PC-9 (cell line): ENCODE results near the gene PARM1. TPM values are rescaled to one million over a fixed set of nuclear protein-coding genes. Genes with fewer than 3 reads are reported as not detected.

ENCODE experiments used
- BruUV-seq: library from RNA; stranded (reverse); fragments of 400-500 nt; replicated peaks from 2 replicates; lab custom pipeline; 2021; lab: Mats Ljungman, UMichigan
- CTCF ChIA-PET: fragments of 300-600 bp; sonication (Branson Sonifier 250); formaldehyde crosslinking; loops from one replicate; lab custom pipeline; 2022; ENCODE audit warnings: antibody characterized with exemption; lab: Charles Lee
- POLR2A ChIA-PET: fragments of 300-600 bp; sonication (Branson Sonifier 250); formaldehyde crosslinking; loops from one replicate; lab custom pipeline; 2022; ENCODE audit warnings: antibody characterized with exemption; ENCODE audit not compliant: unreplicated experiment; lab: Charles Lee
- DNase-seq, 2 experiments: peaks; one replicate each; pipeline versions ENCODE4 v3.0.0 to v3.0.0-alpha.2; 2015 to 2022; ENCODE audit warnings: mixed read lengths in 1 of 2
- H2AFZ ChIP-seq: fragments of 200-600 bp; sonication (generic); 2 replicates; pipeline ENCODE4 v1.8.1; 2017; ENCODE audit warnings: antibody characterized with exemption
- H3F3A ChIP-seq: fragments of 200-600 bp; sonication (generic); 2 replicates; pipeline ENCODE4 v1.8.1; 2017; ENCODE audit warnings: antibody characterized with exemption, mild to moderate bottlenecking, low read depth; ENCODE audit not compliant: insufficient read depth
- H3K27ac ChIP-seq: fragments of 200-600 bp; sonication (generic); 2 replicates; pipeline ENCODE4 v1.6.1; 2016; ENCODE audit warnings: mixed run types
- H3K27me3 ChIP-seq: fragments of 200-600 bp; sonication (generic); 2 replicates; pipeline ENCODE4 v1.6.1; 2016; ENCODE audit warnings: low read depth, mixed run types; ENCODE audit not compliant: insufficient read depth
- H3K36me3 ChIP-seq: fragments of 200-600 bp; sonication (generic); 2 replicates; pipeline ENCODE4 v1.6.1; 2016; ENCODE audit warnings: low read depth, mixed run types
- H3K4me1 ChIP-seq: fragments of 200-600 bp; sonication (generic); replicated peaks from 2 replicates; pipeline ENCODE4 v1.6.1; 2016; ENCODE audit warnings: mixed run types; ENCODE audit not compliant: insufficient read depth
- H3K4me2 ChIP-seq: fragments of 200-600 bp; sonication (generic); 2 replicates; pipeline ENCODE4 v1.6.1; 2017; ENCODE audit warnings: mixed run types
- H3K4me3 ChIP-seq: fragments of 200-600 bp; sonication (generic); 2 replicates; pipeline ENCODE4 v1.6.1; 2016; ENCODE audit warnings: mixed run types
- H3K79me2 ChIP-seq: fragments of 200-600 bp; sonication (generic); 2 replicates; pipeline ENCODE4 v1.6.1; 2017; ENCODE audit warnings: low read depth, mixed run types
- H3K9me2 ChIP-seq: fragments of 200-600 bp; sonication (generic); 2 replicates; pipeline ENCODE4 v1.8.1; 2017; ENCODE audit warnings: mild to moderate bottlenecking; ENCODE audit not compliant: insufficient read depth
- H3K9me3 ChIP-seq: fragments of 200-600 bp; sonication (generic); 2 replicates; pipeline ENCODE4 v1.8.1; 2016; ENCODE audit warnings: low read depth; ENCODE audit not compliant: insufficient read depth
- H4K20me1 ChIP-seq: fragments of 200-600 bp; sonication (generic); 2 replicates; pipeline ENCODE4 v1.8.1; 2017; ENCODE audit not compliant: insufficient read depth
- CTCF ChIP-seq: fragments of 200-600 bp; sonication (generic); conservative IDR thresholded peaks from 2 replicates; pipeline ENCODE4 v1.6.1; 2017; ENCODE audit warnings: mixed run types, antibody characterized with exemption, mild to moderate bottlenecking, moderate library complexity
- EZH2 ChIP-seq: fragments of 200-600 bp; sonication (generic); IDR thresholded peaks from 2 replicates; pipeline ENCODE4 v1.8.0; 2017; ENCODE audit warnings: antibody characterized with exemption, low read depth
- intact Hi-C: fragments of 100-400 bp; cut with micrococcal nuclease; formaldehyde crosslinking; loops from one replicate; pipeline ENCODE4 v1.10.0; 2022; ENCODE audit not compliant: unreplicated experiment
- total RNA-seq: library from RNA; stranded (reverse); gene quantifications from 2 replicates; pipeline ENCODE4 v1.2.3, GENCODE V29; 2021

PARM1 gene
- total RNA-seq, 1 experiment from 2014 or later, result 0.44 TPM

- H3K9me3 ChIP-seq, result no peaks in the 10 kb centered on the region
- no peaks in the 10 kb centered on the region for H3K9me2 ChIP-seq
- no peaks in the 10 kb centered on the region for H3K27me3 ChIP-seq
- H4K20me1 ChIP-seq, result no peaks in the 10 kb centered on the region
- TF ChIP-seq EZH2 (no peak), CTCF (no peak)
- H2AFZ ChIP-seq, result no peak overlapping the region
- H3K4me3 ChIP-seq, result no peak overlapping the region
- BruUV-seq, result no TSS peak
- no peaks in the 10 kb centered on the region; the same call in 1 of the 2 replicates for H3K4me1 ChIP-seq
- H3F3A ChIP-seq, result no peaks in the 10 kb centered on the region
- DNase-seq, result no peak
- no peak overlapping the region for H3K4me2 ChIP-seq
- POLR2A ChIA-PET, result no interaction called here
- intact Hi-C loops, result no loop called here
- H3K79me2 ChIP-seq, result no peaks in the 10 kb centered on the region
- no peaks in the 10 kb centered on the region for H3K36me3 ChIP-seq
- CTCF ChIA-PET, result no interaction called here
- no peak overlapping the region for H3K27ac ChIP-seq
Observed at GRCh38 chr4:75034523-75034922, 101.6 kb downstream of the PARM1 start.

- no peak overlapping the region for H3K4me3 ChIP-seq
- intact Hi-C loops, result no loop called here
- H3K9me2 ChIP-seq, result no peaks in the 10 kb centered on the region
- no peaks in the 10 kb centered on the region for H3K9me3 ChIP-seq
- H2AFZ ChIP-seq, result no peak overlapping the region
- CTCF ChIA-PET, result no interaction called here
- no peaks in the 10 kb centered on the region for H3K79me2 ChIP-seq
- POLR2A ChIA-PET, result no interaction called here
- H3K4me1 ChIP-seq, result no peaks in the 10 kb centered on the region; the same call in 1 of the 2 replicates
- H3K27ac ChIP-seq, result no peak overlapping the region
- H3K27me3 ChIP-seq, result no peaks in the 10 kb centered on the region
- H3F3A ChIP-seq, result no peaks in the 10 kb centered on the region
- H3K36me3 ChIP-seq, result no peaks in the 10 kb centered on the region
- DNase-seq, result no peak
- no peaks in the 10 kb centered on the region for H4K20me1 ChIP-seq
- TF ChIP-seq CTCF (no peak), EZH2 (no peak)
- H3K4me2 ChIP-seq, result no peak overlapping the region
- no TSS peak for BruUV-seq
Observed at GRCh38 chr4:75035321-75035720, 102.4 kb downstream of the PARM1 start.

- ChIA-PET CTCF (no interaction called here), POLR2A (no interaction called here)
- Histone ChIP-seq H3K27me3 (no peaks in the 10 kb centered on the region), H3K4me2 (no peak overlapping the region), H3K9me3 (no peaks in the 10 kb centered on the region), H4K20me1 (no peaks in the 10 kb centered on the region), H2AFZ (no peak overlapping the region), H3K36me3 (no peaks in the 10 kb centered on the region), H3K9me2 (no peaks in the 10 kb centered on the region), H3K79me2 (no peaks in the 10 kb centered on the region), H3F3A (no peaks in the 10 kb centered on the region), H3K4me3 (no peak overlapping the region), H3K27ac (no peak overlapping the region), H3K4me1 (no peaks in the 10 kb centered on the region)
- TF ChIP-seq EZH2 (no peak), CTCF (no peak)
- intact Hi-C loops, result no loop called here
- BruUV-seq, result no TSS peak
- DNase-seq, result no peak
Observed at GRCh38 chr4:75036046-75036830, 103.3 kb downstream of the PARM1 start.
